ENCODE results near the gene SYNGAP1.

Gene SYNGAP1

GRCh38 chr6:33455051-33455450 lies 35.2 kb downstream of the SYNGAP1 start:
- DNase-seq (ENCODE audit: low read depth) = no peak
- TF ChIP-seq CTCF (IDR thresholded peaks at IDR 0.05; ENCODE audit: low read depth, low read length) (no peak), MYC (IDR thresholded peaks at IDR 0.05; ENCODE audit: low read depth, low read length) (no peak), MAX (IDR thresholded peaks at IDR 0.05; ENCODE audit: low read depth, low read length) (no peak), POLR2A (IDR thresholded peaks at IDR 0.05; ENCODE audit: extremely low read depth, insufficient read length) (no peak)
- H3K4me3 ChIP-seq (ENCODE audit: low read depth, low read length) = peak overlapping the region; percentile 88

GRCh38 chr6:33456156-33456555 lies 36.3 kb downstream of the SYNGAP1 start:
- no peak for TF ChIP-seq CTCF (IDR thresholded peaks at IDR 0.05; ENCODE audit: low read depth, low read length)
- no peak for TF ChIP-seq MYC (IDR thresholded peaks at IDR 0.05; ENCODE audit: low read depth, low read length)
- no peak overlapping the region for H3K4me3 ChIP-seq (ENCODE audit: low read depth, low read length)
- no peak for DNase-seq (ENCODE audit: low read depth)

- no peak overlapping the region for H3K4me3 ChIP-seq (ENCODE audit: low read depth, low read length)
- no peak for DNase-seq (ENCODE audit: low read depth)
- TF ChIP-seq MYC (IDR thresholded peaks at IDR 0.05; ENCODE audit: low read depth, low read length) = no peak
- TF ChIP-seq POLR2A (IDR thresholded peaks at IDR 0.05; ENCODE audit: extremely low read depth, insufficient read length) = no peak
- TF ChIP-seq CTCF (IDR thresholded peaks at IDR 0.05; ENCODE audit: low read depth, low read length) = no peak
- TF ChIP-seq MAX (IDR thresholded peaks at IDR 0.05; ENCODE audit: low read depth, low read length) = no peak
Measured at GRCh38 chr6:33458676-33459075, 38.8 kb downstream of the SYNGAP1 start.

GRCh38 chr6:33459226-33459625 lies 39.4 kb downstream of the SYNGAP1 start:
- H3K4me3 ChIP-seq (ENCODE audit: low read depth, low read length) = no peak overlapping the region
- TF ChIP-seq MAX (IDR thresholded peaks at IDR 0.05; ENCODE audit: low read depth, low read length) (no peak), POLR2A (IDR thresholded peaks at IDR 0.05; ENCODE audit: extremely low read depth, insufficient read length) (no peak), MYC (IDR thresholded peaks at IDR 0.05; ENCODE audit: low read depth, low read length) (no peak), CTCF (IDR thresholded peaks at IDR 0.05; ENCODE audit: low read depth, low read length) (no peak)
- no peak for DNase-seq (ENCODE audit: low read depth)

- no peak overlapping the region for H3K4me3 ChIP-seq (ENCODE audit: low read depth, low read length)
- no peak for DNase-seq (ENCODE audit: low read depth)
- no peak for TF ChIP-seq MAX (IDR thresholded peaks at IDR 0.05; ENCODE audit: low read depth, low read length)
- TF ChIP-seq MYC (IDR thresholded peaks at IDR 0.05; ENCODE audit: low read depth, low read length) = no peak
- TF ChIP-seq POLR2A (IDR thresholded peaks at IDR 0.05; ENCODE audit: extremely low read depth, insufficient read length) = no peak
- no peak for TF ChIP-seq CTCF (IDR thresholded peaks at IDR 0.05; ENCODE audit: low read depth, low read length)
Measured at GRCh38 chr6:33466075-33466735, 46.3 kb downstream of the SYNGAP1 start.

GRCh38 chr6:33467091-33467490 lies 47.2 kb downstream of the SYNGAP1 start:
- TF ChIP-seq CTCF (IDR thresholded peaks at IDR 0.05; ENCODE audit: low read depth, low read length) (no peak), MYC (IDR thresholded peaks at IDR 0.05; ENCODE audit: low read depth, low read length) (no peak), MAX (IDR thresholded peaks at IDR 0.05; ENCODE audit: low read depth, low read length) (no peak), POLR2A (IDR thresholded peaks at IDR 0.05; ENCODE audit: extremely low read depth, insufficient read length) (no peak)
- H3K4me3 ChIP-seq (ENCODE audit: low read depth, low read length) = no peak overlapping the region

More at GRCh38 chr6:33467091-33467490, 47.2 kb downstream of the SYNGAP1 start:
- no peak for DNase-seq (ENCODE audit: low read depth)

Data from NB4 (cell line).